Endothelial cell (in vitro differentiated cells): ENCODE results near the gene ISL2. TPM values are rescaled to one million over a fixed set of nuclear protein-coding genes. Genes with fewer than 3 reads are reported as not detected.
A peak's percentile ranks its signal among the peaks of the same experiment; 100 is the strongest.

Experiments
- DNase-seq: peaks from one replicate; pipeline ENCODE4 v3.0.0; 2021; ENCODE audit warnings: low spot score
- H3K27ac Mint-ChIP-seq: one replicate; pipeline ENCODE4 v1.8.0; 2021; ENCODE audit warnings: mixed read lengths, inconsistent platforms; ENCODE audit not compliant: unreplicated experiment
- H3K27me3 Mint-ChIP-seq: one replicate; pipeline ENCODE4 v1.8.0; 2021; ENCODE audit warnings: mild to moderate bottlenecking, moderate library complexity, mixed read lengths, inconsistent platforms; ENCODE audit not compliant: unreplicated experiment
- H3K36me3 Mint-ChIP-seq: one replicate; pipeline ENCODE4 v1.8.0; 2021; ENCODE audit warnings: mild to moderate bottlenecking, low read depth, mixed read lengths, inconsistent platforms; ENCODE audit not compliant: unreplicated experiment
- H3K4me1 Mint-ChIP-seq: one replicate; pipeline ENCODE4 v1.8.0; 2021; ENCODE audit warnings: mild to moderate bottlenecking, mixed read lengths, inconsistent platforms; ENCODE audit not compliant: unreplicated experiment
- H3K4me3 Mint-ChIP-seq: one replicate; pipeline ENCODE4 v1.8.0; 2021; ENCODE audit warnings: mild to moderate bottlenecking, mixed read lengths, inconsistent platforms; ENCODE audit not compliant: unreplicated experiment
- H3K9me3 Mint-ChIP-seq: one replicate; pipeline ENCODE4 v1.8.0; 2021; ENCODE audit warnings: mixed read lengths, inconsistent platforms; ENCODE audit not compliant: unreplicated experiment
- total RNA-seq: library from RNA; stranded (reverse); fragmentation: NEBNext Ultra II Directional; extraction: Animal tissue kit (Norgen Biotek cat#: 25700); gene quantifications from one replicate; pipeline ENCODE4 v1.2.1, GENCODE V29; 2021; ENCODE audit not compliant: unreplicated experiment
- TF ChIP-seq, protein P1 (sequence below): fragments of 200-600 bp; sonication (generic); IDR thresholded peaks from one replicate; pipeline ENCODE4 v1.5.0; 2021; ENCODE audit warnings: antibody characterized with exemption; ENCODE audit not compliant: unreplicated experiment

Gene ISL2
- total RNA-seq, 1 donor from 2014 or later: 1.4 TPM

GRCh38 chr15:76298986-76299385 lies 37.6 kb upstream of the ISL2 start:
- Mint-ChIP-seq H3K36me3 (no peaks in the 10 kb centered on the region), H3K27me3 (no peaks in the 10 kb centered on the region), H3K27ac (peak overlapping the region; percentile 53), H3K9me3 (no peaks in the 10 kb centered on the region), H3K4me3 (no peak overlapping the region), H3K4me1 (no peaks in the 10 kb centered on the region)
- no peak for DNase-seq
- TF ChIP-seq, protein P1, sequence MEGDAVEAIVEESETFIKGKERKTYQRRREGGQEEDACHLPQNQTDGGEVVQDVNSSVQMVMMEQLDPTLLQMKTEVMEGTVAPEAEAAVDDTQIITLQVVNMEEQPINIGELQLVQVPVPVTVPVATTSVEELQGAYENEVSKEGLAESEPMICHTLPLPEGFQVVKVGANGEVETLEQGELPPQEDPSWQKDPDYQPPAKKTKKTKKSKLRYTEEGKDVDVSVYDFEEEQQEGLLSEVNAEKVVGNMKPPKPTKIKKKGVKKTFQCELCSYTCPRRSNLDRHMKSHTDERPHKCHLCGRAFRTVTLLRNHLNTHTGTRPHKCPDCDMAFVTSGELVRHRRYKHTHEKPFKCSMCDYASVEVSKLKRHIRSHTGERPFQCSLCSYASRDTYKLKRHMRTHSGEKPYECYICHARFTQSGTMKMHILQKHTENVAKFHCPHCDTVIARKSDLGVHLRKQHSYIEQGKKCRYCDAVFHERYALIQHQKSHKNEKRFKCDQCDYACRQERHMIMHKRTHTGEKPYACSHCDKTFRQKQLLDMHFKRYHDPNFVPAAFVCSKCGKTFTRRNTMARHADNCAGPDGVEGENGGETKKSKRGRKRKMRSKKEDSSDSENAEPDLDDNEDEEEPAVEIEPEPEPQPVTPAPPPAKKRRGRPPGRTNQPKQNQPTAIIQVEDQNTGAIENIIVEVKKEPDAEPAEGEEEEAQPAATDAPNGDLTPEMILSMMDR: no peak

GRCh38 chr15:76299786-76300185 lies 36.8 kb upstream of the ISL2 start:
- TF ChIP-seq, protein P1: no peak
- Mint-ChIP-seq H3K4me1 (no peaks in the 10 kb centered on the region), H3K27me3 (no peaks in the 10 kb centered on the region), H3K4me3 (no peak overlapping the region), H3K9me3 (no peaks in the 10 kb centered on the region), H3K36me3 (no peaks in the 10 kb centered on the region), H3K27ac (no peak overlapping the region)
- DNase-seq: no peak

- H3K27me3 Mint-ChIP-seq: no peaks in the 10 kb centered on the region
- no peaks in the 10 kb centered on the region for H3K4me1 Mint-ChIP-seq
- TF ChIP-seq, protein P1: no peak
- no peak for DNase-seq
- no peak overlapping the region for H3K4me3 Mint-ChIP-seq
- no peaks in the 10 kb centered on the region for H3K9me3 Mint-ChIP-seq
- no peaks in the 10 kb centered on the region for H3K36me3 Mint-ChIP-seq
- H3K27ac Mint-ChIP-seq: no peak overlapping the region
Observed at GRCh38 chr15:76303909-76304308, 32.7 kb upstream of the ISL2 start.

DNA sequence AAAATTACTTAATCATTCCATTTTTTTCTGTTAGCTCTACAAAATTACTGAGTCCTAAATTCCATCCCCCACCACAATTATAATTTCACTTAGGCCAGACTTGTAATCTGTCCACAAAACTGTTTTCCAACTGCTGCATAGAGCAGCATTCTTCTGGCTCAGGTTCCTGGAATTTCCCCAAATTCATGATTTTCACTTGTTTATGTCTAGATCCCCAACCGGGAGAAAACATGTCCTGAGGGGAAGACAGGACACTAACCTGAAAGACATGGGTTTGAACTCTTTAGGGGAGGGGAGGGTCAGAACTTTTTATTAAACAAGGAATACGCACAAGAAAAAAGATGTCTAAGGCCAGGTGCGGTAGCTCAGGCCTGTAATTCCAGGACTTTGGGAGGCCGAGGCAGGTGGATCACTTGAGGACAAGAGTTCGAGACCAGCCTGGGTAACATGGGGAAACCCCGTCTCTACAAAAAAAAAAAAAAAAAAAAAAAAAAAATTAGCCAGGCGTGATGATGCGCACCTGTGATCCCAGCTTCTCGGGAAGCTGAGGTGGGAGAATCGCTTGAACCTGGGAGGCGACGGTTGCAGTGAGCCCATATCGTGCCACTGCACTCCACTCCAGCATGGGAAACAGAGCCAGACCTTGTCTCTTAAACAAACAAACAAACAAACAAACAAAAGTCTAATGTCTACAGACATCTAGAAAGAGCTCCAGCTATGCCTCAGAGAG lies 26.8 kb upstream of the ISL2 start:
- peaks cover 10% of the 10 kb centered on the region for H3K4me1 Mint-ChIP-seq

More for the DNA sequence above, 26.8 kb upstream of the ISL2 start:
- H3K27me3 Mint-ChIP-seq: peaks cover 3% of the 10 kb centered on the region
- H3K27ac Mint-ChIP-seq: no peak overlapping the region
- no peaks in the 10 kb centered on the region for H3K36me3 Mint-ChIP-seq
- no peak for DNase-seq
- TF ChIP-seq, protein P1: no peak
- peak overlapping the region; percentile 92 for H3K4me3 Mint-ChIP-seq
- no peaks in the 10 kb centered on the region for H3K9me3 Mint-ChIP-seq
